IMR-90 (cell line): Measurements from ENCODE around the gene HOXD10. TPM values are rescaled to one million over a fixed set of nuclear protein-coding genes. Genes with fewer than 3 reads are reported as not detected.

Experiments
- ATAC-seq: fragments of 200-7000 bp; cut with Tn5 transposase; 2 replicates; pipeline ENCODE4 v1.9.1; 2020; ENCODE audit warnings: low read depth, mild to moderate bottlenecking, moderate library complexity
- BruUV-seq: library from RNA; stranded (reverse); fragments of 400-500 nt; replicated peaks from 2 replicates; lab custom pipeline; 2021; lab: Mats Ljungman, UMichigan
- CTCF ChIA-PET: fragments of 300-600 bp; formaldehyde crosslinking; extraction: SDS; loops from one replicate; lab custom pipeline; 2021; ENCODE audit warnings: antibody characterized with exemption; lab: Yijun Ruan, JAX
- POLR2A ChIA-PET: fragments of 300-600 bp; sonication (Branson Sonifier 250); formaldehyde crosslinking; loops from one replicate; lab custom pipeline; 2022; ENCODE audit warnings: antibody characterized with exemption; ENCODE audit not compliant: unreplicated experiment; lab: Charles Lee
- DNase-seq: peaks from one replicate; pipeline ENCODE4 v3.0.0; 2013
- H2AFZ ChIP-seq: replicated peaks from 2 replicates; pipeline ENCODE3; 2013; ENCODE audit warnings: low read length, mild to moderate bottlenecking; ENCODE audit not compliant: poor library complexity
- H2AK5ac ChIP-seq: 2 replicates; pipeline ENCODE4 v1.6.1; 2013; ENCODE audit warnings: low read depth, low read length, inconsistent platforms
- H2AK9ac ChIP-seq: replicated peaks from 2 replicates; pipeline ENCODE3; 2013; ENCODE audit warnings: mild to moderate bottlenecking, low read depth, low read length, moderate library complexity; ENCODE audit not compliant: poor library complexity
- H2BK120ac ChIP-seq: 2 replicates; pipeline ENCODE4 v1.6.1; 2013; ENCODE audit warnings: low read depth, low read length, inconsistent platforms
- H2BK15ac ChIP-seq: 3 replicates; pipeline ENCODE4 v1.6.1; 2013; ENCODE audit warnings: low read depth, low read length, inconsistent platforms
- H2BK20ac ChIP-seq: 2 replicates; pipeline ENCODE4 v1.6.1; 2013; ENCODE audit warnings: low read depth, mild to moderate bottlenecking, inconsistent platforms, low read length, moderate library complexity
- H2BK5ac ChIP-seq: 2 replicates; pipeline ENCODE4 v1.6.1; 2013; ENCODE audit warnings: mild to moderate bottlenecking, low read depth, low read length, inconsistent platforms; ENCODE audit not compliant: poor library complexity, severe bottlenecking
- H3K14ac ChIP-seq: replicated peaks from 2 replicates; pipeline ENCODE4 v1.6.1; 2013; ENCODE audit warnings: low read depth, low read length, inconsistent platforms
- H3K18ac ChIP-seq: 2 replicates; pipeline ENCODE4 v1.6.1; 2013; ENCODE audit warnings: low read depth, low read length, control low read depth
- H3K23ac ChIP-seq: 2 replicates; pipeline ENCODE4 v1.6.1; 2013; ENCODE audit warnings: low read depth, low read length, inconsistent platforms
- H3K27ac ChIP-seq: 2 replicates; pipeline ENCODE4 v1.5.1; 2013; ENCODE audit warnings: mild to moderate bottlenecking, control low read depth, low read length; ENCODE audit not compliant: insufficient read depth
- H3K27me3 ChIP-seq: 2 replicates; pipeline ENCODE4 v1.6.1; 2013; ENCODE audit warnings: low read length; ENCODE audit not compliant: control insufficient read depth, insufficient read depth
- H3K36me3 ChIP-seq: 2 replicates; pipeline ENCODE4 v1.6.1; 2013; ENCODE audit warnings: low read length, mixed read lengths; ENCODE audit not compliant: control insufficient read depth, insufficient read depth
- H3K4ac ChIP-seq: 2 replicates; pipeline ENCODE4 v1.6.1; 2013; ENCODE audit warnings: low read depth, low read length, inconsistent platforms
- H3K4me1 ChIP-seq: 2 replicates; pipeline ENCODE4 v1.6.1; 2013; ENCODE audit warnings: low read length, mixed read lengths; ENCODE audit not compliant: control insufficient read depth, insufficient read depth
- H3K4me2 ChIP-seq: 2 replicates; pipeline ENCODE4 v1.6.1; 2013; ENCODE audit warnings: low read depth, mild to moderate bottlenecking, control low read depth, low read length, moderate library complexity
- H3K4me3 ChIP-seq: 2 replicates; pipeline ENCODE4 v1.5.1; 2013; ENCODE audit warnings: low read depth, mild to moderate bottlenecking, control low read depth, low read length, moderate library complexity; ENCODE audit not compliant: insufficient read depth
- H3K56ac ChIP-seq: 2 replicates; pipeline ENCODE4 v1.6.1; 2013; ENCODE audit warnings: low read length, inconsistent platforms; ENCODE audit not compliant: insufficient read depth; ENCODE audit errors: extremely low read depth
- H3K79me1 ChIP-seq, 2 experiments: 2 replicates each; pipeline ENCODE4 v1.6.1; 2013; ENCODE audit warnings: low read length in 2 of 2, inconsistent platforms in 1 of 2, low read depth in 1 of 2
- H3K9ac ChIP-seq: 2 replicates; pipeline ENCODE4 v1.6.1; 2013; ENCODE audit warnings: low read depth, low read length, control low read depth
- H3K9me1 ChIP-seq: 2 replicates; pipeline ENCODE4 v1.6.1; 2013; ENCODE audit warnings: low read length, inconsistent platforms; ENCODE audit not compliant: insufficient read depth
- H3K9me3 ChIP-seq: 2 replicates; pipeline ENCODE4 v1.6.1; 2013; ENCODE audit warnings: low read length; ENCODE audit not compliant: control insufficient read depth, insufficient read depth
- H4K20me1 ChIP-seq: 2 replicates; pipeline ENCODE4 v1.6.1; 2013; ENCODE audit warnings: low read length, inconsistent platforms; ENCODE audit not compliant: insufficient read depth
- H4K5ac ChIP-seq: 2 replicates; pipeline ENCODE4 v1.6.1; 2013; ENCODE audit warnings: mild to moderate bottlenecking, low read depth, low read length, control low read depth
- H4K8ac ChIP-seq, 2 experiments: 2 replicates each; pipeline ENCODE4 v1.6.1; 2013; ENCODE audit warnings: low read depth in 2 of 2, low read length in 2 of 2, control low read depth in 1 of 2, inconsistent platforms in 1 of 2
- H4K91ac ChIP-seq: 2 replicates; pipeline ENCODE4 v1.6.1; 2013; ENCODE audit warnings: low read depth, low read length, inconsistent platforms; ENCODE audit not compliant: insufficient read depth
- BHLHE40 ChIP-seq: fragments of 150-350 bp; IDR thresholded peaks from 2 replicates; pipeline ENCODE4 v1.6.1; 2016; ENCODE audit warnings: mild to moderate bottlenecking, low read depth, low read length
- CEBPB ChIP-seq: IDR thresholded peaks from 2 replicates; pipeline ENCODE4 v1.6.1; 2012; ENCODE audit warnings: low read depth, low read length, improper control_type of control experiment
- CHD1 ChIP-seq: IDR thresholded peaks from 2 replicates; pipeline ENCODE4 v1.6.1; 2012; ENCODE audit warnings: low read depth, low read length, improper control_type of control experiment
- CTCF ChIP-seq: conservative IDR thresholded peaks from 2 replicates; pipeline ENCODE4 v1.5.1; 2012; ENCODE audit warnings: mild to moderate bottlenecking, low read depth, low read length, improper control_type of control experiment
- ELK1 ChIP-seq: fragments of 150-350 bp; IDR thresholded peaks from 2 replicates; pipeline ENCODE4 v1.6.1; 2016; ENCODE audit warnings: low read depth, mild to moderate bottlenecking, low read length, moderate library complexity, borderline replicate concordance
- FOS ChIP-seq: fragments of 150-350 bp; IDR thresholded peaks from 2 replicates; pipeline ENCODE4 v1.6.1; 2016; ENCODE audit warnings: low read depth, low read length
- MAFK ChIP-seq: IDR thresholded peaks from 2 replicates; pipeline ENCODE4 v1.6.1; 2012; ENCODE audit warnings: low read depth, low read length, improper control_type of control experiment
- MXI1 ChIP-seq: IDR thresholded peaks from 2 replicates; pipeline ENCODE4 v1.6.1; 2012; ENCODE audit warnings: low read depth, mild to moderate bottlenecking, low read length, moderate library complexity, borderline replicate concordance
- POLR2A ChIP-seq: IDR thresholded peaks from 2 replicates; pipeline ENCODE4 v1.6.1; 2012; ENCODE audit warnings: mild to moderate bottlenecking, low read depth, low read length
- RAD21 ChIP-seq: IDR thresholded peaks from 2 replicates; pipeline ENCODE4 v1.6.1; 2012; ENCODE audit warnings: low read length, improper control_type of control experiment
- RCOR1 ChIP-seq: IDR thresholded peaks from 2 replicates; pipeline ENCODE4 v1.6.1; 2012; ENCODE audit warnings: mild to moderate bottlenecking, low read length, improper control_type of control experiment; ENCODE audit not compliant: insufficient replicate concordance
- RFX5 ChIP-seq: IDR thresholded peaks from 2 replicates; pipeline ENCODE4 v1.8.0; 2012; ENCODE audit warnings: low read depth, mild to moderate bottlenecking, low read length, moderate library complexity
- SMC3 ChIP-seq: fragments of 150-350 bp; IDR thresholded peaks from 2 replicates; pipeline ENCODE4 v1.6.1; 2016; ENCODE audit warnings: low read depth, mild to moderate bottlenecking, antibody characterized with exemption, low read length, moderate library complexity
- USF2 ChIP-seq: fragments of 150-350 bp; IDR thresholded peaks from 2 replicates; pipeline ENCODE4 v1.6.1; 2017; ENCODE audit warnings: mild to moderate bottlenecking, antibody characterized with exemption, low read length, low read depth
- WGBS, 2 experiments: methylation state at CpG; one replicate each; pipeline versions ENCODE4 v1.1.5 to v1.1.7; 2013; ENCODE audit warnings: missing lambda C conversion rate in 2 of 2; ENCODE audit not compliant: insufficient read length in 1 of 2; ENCODE audit errors: extremely low coverage in 2 of 2; 5-methylcytosine and 5-hydroxymethylcytosine counted together
- dilution Hi-C: fragments of 300-500 bp; cut with HindIII; formaldehyde crosslinking; loops from one replicate; pipeline ENCODE4 v1.14.3; 2018; ENCODE audit warnings: low sequenced_read_pairs; ENCODE audit not compliant: unreplicated experiment
- in situ Hi-C: fragments of 300-500 bp; cut with MboI; formaldehyde crosslinking; loops from 3 replicates; pipeline ENCODE4 v1.14.3; 2019; ENCODE audit warnings: low sequenced_read_pairs, inconsistent platforms, mixed read lengths
- intact Hi-C: fragments of 100-400 bp; cut with micrococcal nuclease; formaldehyde crosslinking; loops from 2 replicates; pipeline ENCODE4 v1.10.0; 2022
- polyA plus RNA-seq, 3 experiments: library from polyadenylated mRNA; depleted of rRNA; stranded (reverse); fragments of >200 nt; gene quantifications; 2 replicates each; pipeline ENCODE4 v1.2.3, GENCODE V29; 2012; ENCODE audit warnings: low replicate concordance in 1 of 3
- total RNA-seq: library from RNA; depleted of rRNA; stranded (reverse); fragments of >200 nt; gene quantifications from 2 replicates; pipeline ENCODE4 v1.2.3, GENCODE V29; 2012

The HOXD10 gene
- total and polyA plus RNA-seq, 2 of the 4 experiments (the other 2 are of a cell fraction) = not detected

- peaks cover 91% of the 10 kb centered on the region for H3K27me3 ChIP-seq
- no peak overlapping the region for H3K56ac ChIP-seq
- H3K4ac ChIP-seq = no peak overlapping the region
- H2BK5ac ChIP-seq = no peak overlapping the region
- H3K9me3 ChIP-seq = peaks cover 16% of the 10 kb centered on the region
- dilution Hi-C loops = no loop called here
- no TSS peak for BruUV-seq
- H2BK20ac ChIP-seq = no peak overlapping the region
- no peaks in the 10 kb centered on the region for H3K4me1 ChIP-seq
- H2AK9ac ChIP-seq = no peak overlapping the region
- WGBS, 2 experiments = no CpG with 5 or more reads among the region's 6 CpGs
- no peak overlapping the region for H4K91ac ChIP-seq
- no peak overlapping the region for H4K5ac ChIP-seq
- H4K20me1 ChIP-seq = no peaks in the 10 kb centered on the region
- intact Hi-C loops = no loop called here
- DNase-seq (no peak), ATAC-seq (no peak)
- H3K36me3 ChIP-seq = no peaks in the 10 kb centered on the region
- H3K79me1 ChIP-seq = no peaks in the 10 kb centered on the region
- CTCF ChIA-PET = interaction anchor here (3.3 kb wide), 1 partner anchor 299 kb away, joined by 7 read pairs; no protein-coding TSS in a partner anchor
- no peak overlapping the region for H3K9ac ChIP-seq
- no peak overlapping the region for H2AK5ac ChIP-seq
- TF ChIP-seq RFX5 (no peak), MXI1 (no peak), RAD21 (no peak), CTCF (no peak), USF2 (no peak), MAFK (no peak), ELK1 (no peak), FOS (no peak), POLR2A (no peak), SMC3 (no peak), CHD1 (no peak), BHLHE40 (no peak), CEBPB (no peak), RCOR1 (no peak)
- no peak overlapping the region for H3K27ac ChIP-seq
- H3K14ac ChIP-seq = no peak overlapping the region
- no peak overlapping the region for H3K4me3 ChIP-seq
- POLR2A ChIA-PET = no interaction called here
- H3K9me1 ChIP-seq = no peaks in the 10 kb centered on the region
- H2BK120ac ChIP-seq = no peak overlapping the region
- no peak overlapping the region for H3K4me2 ChIP-seq
- no peak overlapping the region for H3K23ac ChIP-seq
- no peak overlapping the region for H2AFZ ChIP-seq
- in situ Hi-C loops = no loop called here
- H4K8ac ChIP-seq = no peak overlapping the region
- no peak overlapping the region for H3K18ac ChIP-seq
- no peak overlapping the region for H2BK15ac ChIP-seq
Observed at GRCh38 chr2:176155356-176156044, 38.9 kb downstream of the HOXD10 start.
